Muscle layer of colon (tissue), 2 donors: ENCODE measurements around the gene BBS4.
A peak's percentile ranks its signal among the peaks of the same experiment; 100 is the strongest.
"Not testable (repeated sequence)": the region's sequence is repeated elsewhere in the genome, so short reads cannot be mapped to it uniquely, and the experiment has no call there.

Experiments used
- H3K27ac ChIP-seq: one replicate; pipeline ENCODE4 v1.7.0; 2013; ENCODE audit warnings: low read depth, mild to moderate bottlenecking, low read length, moderate library complexity
- H3K27me3 ChIP-seq, 2 donors: one replicate each; pipeline ENCODE4 v1.7.0; 2013; ENCODE audit warnings: low read length in 2 of 2, mild to moderate bottlenecking in 2 of 2; ENCODE audit not compliant: insufficient read depth in 2 of 2, control insufficient read depth in 1 of 2
- H3K36me3 ChIP-seq: one replicate; pipeline ENCODE4 v1.7.0; 2013; ENCODE audit warnings: mild to moderate bottlenecking, low read length; ENCODE audit not compliant: insufficient read depth
- H3K4me1 ChIP-seq: one replicate; pipeline ENCODE4 v1.7.0; 2013; ENCODE audit warnings: mild to moderate bottlenecking, low read length; ENCODE audit not compliant: insufficient read depth
- H3K4me3 ChIP-seq, 2 donors: one replicate each; pipeline ENCODE4 v1.7.0; 2013; ENCODE audit warnings: low read length in 2 of 2, low read depth in 1 of 2, mild to moderate bottlenecking in 1 of 2, moderate library complexity in 1 of 2
- H3K9ac ChIP-seq: one replicate; pipeline ENCODE4 v1.7.0; 2013; ENCODE audit warnings: low read length
- H3K9me3 ChIP-seq: one replicate; pipeline ENCODE4 v1.7.0; 2013; ENCODE audit warnings: mild to moderate bottlenecking, low read length
- donor health status: abdominal sarcoma.
- donor health status: Adenocarcinoma of cecum.

BBS4 gene

GRCh38 chr15:72685925-72686794 lies at the start of gene BBS4, which contains the start of gene HIGD2B:
BBS4 (plus strand) TSS chr15:72686207; CDS start chr15:72686228, 21 bp downstream.
HIGD2B (minus strand) TSS chr15:72686182; CDS start chr15:72676374, 9,808 bp downstream.
- H3K9ac ChIP-seq: peak within 1 kb of the TSS; percentile 50
- H3K27me3 ChIP-seq: no peaks in the 10 kb centered on the region
- peaks cover 8% of the 10 kb centered on the region for H3K4me1 ChIP-seq
- peak within 1 kb of the TSS; percentile 79 for H3K27ac ChIP-seq
- H3K36me3 ChIP-seq: no peaks in the 10 kb centered on the region
- no peaks in the 10 kb centered on the region for H3K9me3 ChIP-seq
- H3K4me3 ChIP-seq: peak within 1 kb of the TSS; percentile 69 to 95

GRCh38 chr15:72636519-72637282 lies 49.3 kb upstream of the BBS4 start:
- not testable (repeated sequence) for H3K4me1 ChIP-seq, H3K27ac ChIP-seq, H3K36me3 ChIP-seq, H3K4me3 ChIP-seq, H3K9me3 ChIP-seq, H3K9ac ChIP-seq, H3K27me3 ChIP-seq

- H3K27ac ChIP-seq: not testable (repeated sequence)
Measured at GRCh38 chr15:72639759-72640483, 46.1 kb upstream of the BBS4 start.

GRCh38 chr15:72642271-72642670 lies 43.7 kb upstream of the BBS4 start:
- H3K36me3 ChIP-seq, H3K27me3 ChIP-seq, H3K4me3 ChIP-seq, H3K27ac ChIP-seq, H3K9me3 ChIP-seq, H3K4me1 ChIP-seq, H3K9ac ChIP-seq: not testable (repeated sequence)

More at GRCh38 chr15:72639759-72640483, 46.1 kb upstream of the BBS4 start:
- not testable (repeated sequence) for H3K4me3 ChIP-seq, H3K9me3 ChIP-seq, H3K36me3 ChIP-seq, H3K27me3 ChIP-seq, H3K4me1 ChIP-seq, H3K9ac ChIP-seq

DNA sequence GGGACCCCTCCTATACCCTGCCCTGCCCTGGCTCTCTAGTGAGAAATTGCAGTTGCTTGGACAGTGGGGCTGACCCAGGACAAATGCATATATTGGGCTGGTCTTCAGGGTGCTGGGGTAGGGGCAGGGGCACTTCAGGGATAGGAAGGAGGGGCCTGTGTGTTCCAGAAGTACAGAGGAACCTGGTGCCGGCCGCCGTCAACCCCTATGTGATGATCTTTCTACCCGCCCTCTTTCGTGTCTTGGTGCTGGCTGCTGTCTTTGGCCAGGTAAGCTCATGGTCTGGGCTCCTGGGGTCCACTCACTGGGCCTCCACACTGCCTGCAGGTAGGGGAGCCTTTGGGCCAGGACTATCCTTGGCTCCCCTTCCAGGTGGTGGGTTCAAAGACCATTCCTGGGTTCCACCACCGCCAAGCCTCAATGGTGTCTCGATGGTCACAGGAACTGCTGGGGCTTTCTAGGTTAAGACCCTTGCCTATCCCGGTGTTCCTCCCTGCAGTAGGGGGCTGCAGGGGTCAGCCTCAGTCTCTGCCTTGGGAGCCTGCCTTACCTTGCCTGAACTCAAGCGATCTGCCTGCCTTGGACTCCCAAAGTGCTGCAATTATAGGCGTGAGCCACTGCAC lies 37.3 kb upstream of the BBS4 start:
- not testable (repeated sequence) for H3K36me3 ChIP-seq, H3K4me1 ChIP-seq, H3K27me3 ChIP-seq, H3K9me3 ChIP-seq, H3K9ac ChIP-seq, H3K4me3 ChIP-seq, H3K27ac ChIP-seq

DNA sequence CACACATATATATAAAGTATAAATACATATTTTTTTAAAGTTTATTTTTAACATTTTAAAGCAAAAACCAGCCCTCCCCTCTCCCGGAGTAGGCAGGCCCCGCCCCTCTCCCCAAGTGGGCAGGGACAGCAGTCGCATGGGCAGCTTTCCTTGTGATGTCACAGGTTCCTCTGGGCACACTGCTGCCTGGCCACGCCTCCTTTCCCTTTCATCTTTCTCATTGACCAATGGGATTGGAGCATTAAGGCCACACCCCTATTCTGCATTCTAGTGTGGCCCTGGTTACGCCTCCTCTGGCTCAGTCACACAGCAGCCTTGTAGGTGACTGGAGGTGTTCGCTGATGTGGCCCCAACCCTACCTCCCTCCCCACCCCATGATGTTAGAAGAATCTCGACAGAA lies 31.6 kb upstream of the BBS4 start, which contains the start of gene GOLGA6B:
TSS of gene GOLGA6B (plus strand) at position 301 of the 400 bp plus-strand sequence. CDS start at position 342, 41 bp downstream.
- not testable (repeated sequence) for H3K9me3 ChIP-seq, H3K4me1 ChIP-seq, H3K36me3 ChIP-seq, H3K27ac ChIP-seq, H3K9ac ChIP-seq, H3K27me3 ChIP-seq, H3K4me3 ChIP-seq

GRCh38 chr15:72656014-72656413 lies 30.0 kb upstream of the BBS4 start:
- not testable (repeated sequence) for H3K27me3 ChIP-seq, H3K36me3 ChIP-seq, H3K27ac ChIP-seq, H3K9me3 ChIP-seq, H3K4me1 ChIP-seq, H3K9ac ChIP-seq, H3K4me3 ChIP-seq

DNA sequence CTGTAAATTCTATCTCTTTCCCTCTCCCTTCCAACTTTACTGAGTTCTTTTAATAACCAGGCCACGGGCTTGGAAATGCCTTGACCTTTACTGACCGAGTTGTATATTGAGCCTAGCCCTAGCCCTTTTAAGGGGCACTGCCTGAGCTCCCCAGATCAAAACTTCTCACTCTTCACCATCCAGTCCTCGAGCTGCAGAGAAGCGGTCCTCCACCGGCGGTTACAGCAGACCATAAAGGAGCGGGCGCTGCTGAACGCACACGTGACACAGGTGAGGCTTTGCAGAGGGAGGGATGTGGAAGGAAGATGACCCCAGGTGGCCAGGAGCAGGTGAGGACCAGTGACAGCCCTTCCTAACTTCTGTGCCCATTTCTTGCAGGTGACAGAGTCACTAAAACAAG lies 24.9 kb upstream of the BBS4 start:
- H3K27me3 ChIP-seq, H3K9me3 ChIP-seq, H3K9ac ChIP-seq, H3K27ac ChIP-seq, H3K36me3 ChIP-seq, H3K4me3 ChIP-seq, H3K4me1 ChIP-seq: not testable (repeated sequence)

- not testable (repeated sequence) for H3K9me3 ChIP-seq, H3K4me3 ChIP-seq, H3K27ac ChIP-seq, H3K4me1 ChIP-seq, H3K9ac ChIP-seq, H3K27me3 ChIP-seq, H3K36me3 ChIP-seq
Measured at GRCh38 chr15:72663931-72664330, 22.1 kb upstream of the BBS4 start.

DNA sequence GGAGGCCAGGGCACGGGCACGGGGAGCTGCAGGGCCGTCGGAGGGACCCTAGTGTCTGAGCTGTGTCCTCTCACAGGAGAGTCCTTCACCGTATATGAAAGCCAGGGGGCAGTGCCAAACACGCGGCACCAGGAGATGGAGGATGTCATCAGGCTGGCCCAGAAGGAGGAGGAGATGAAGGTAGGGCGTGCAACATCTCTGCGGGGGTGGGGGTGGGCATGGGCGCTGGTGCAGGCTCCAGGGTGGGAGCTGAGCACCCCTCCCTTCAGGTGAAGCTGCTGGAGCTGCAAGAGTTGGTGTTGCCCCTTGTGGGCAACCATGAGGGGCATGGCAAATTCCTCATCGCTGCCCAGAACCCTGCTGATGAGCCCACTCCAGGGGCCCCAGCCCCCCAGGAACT lies 20.3 kb upstream of the BBS4 start:
- not testable (repeated sequence) for H3K9ac ChIP-seq, H3K4me3 ChIP-seq, H3K36me3 ChIP-seq, H3K27me3 ChIP-seq, H3K27ac ChIP-seq, H3K4me1 ChIP-seq, H3K9me3 ChIP-seq

GRCh38 chr15:72669803-72670202 lies 16.2 kb upstream of the BBS4 start:
- not testable (repeated sequence) for H3K4me3 ChIP-seq, H3K4me1 ChIP-seq, H3K36me3 ChIP-seq, H3K27ac ChIP-seq, H3K27me3 ChIP-seq, H3K9me3 ChIP-seq, H3K9ac ChIP-seq
